Adipocyte (in vitro differentiated cells): ENCODE results near the gene KCNQ1OT1.

ENCODE experiments used
- DNase-seq: peaks from one replicate; pipeline ENCODE4 v3.0.0-alpha.2; 2015; ENCODE audit warnings: low read depth
- H3K27me3 ChIP-seq: replicated peaks from 2 replicates; pipeline ENCODE4 v1.7.0; 2013; ENCODE audit warnings: mild to moderate bottlenecking, low read length, moderate library complexity; ENCODE audit not compliant: control insufficient read depth, insufficient read depth
- H3K36me3 ChIP-seq: 2 replicates; pipeline ENCODE4 v1.7.0; 2013; ENCODE audit warnings: low read length, mild to moderate bottlenecking, moderate library complexity; ENCODE audit not compliant: control insufficient read depth, insufficient read depth, severe bottlenecking
- H3K4me1 ChIP-seq: 2 replicates; pipeline ENCODE4 v1.7.0; 2013; ENCODE audit warnings: mild to moderate bottlenecking, low read length, moderate library complexity; ENCODE audit not compliant: control insufficient read depth, insufficient read depth
- H3K4me3 ChIP-seq: 2 replicates; pipeline ENCODE4 v1.7.0; 2013; ENCODE audit warnings: mild to moderate bottlenecking, low read length, moderate library complexity
- H3K9ac ChIP-seq: 2 replicates; pipeline ENCODE4 v1.7.0; 2013; ENCODE audit warnings: mild to moderate bottlenecking, low read length, moderate library complexity
- H3K9me3 ChIP-seq: 2 replicates; pipeline ENCODE4 v1.7.0; 2013; ENCODE audit warnings: mild to moderate bottlenecking, low read length, moderate library complexity; ENCODE audit not compliant: control insufficient read depth

KCNQ1OT1 gene

GRCh38 chr11:2687782-2688191, 12.0 kb downstream of the KCNQ1OT1 start:
- no peak for DNase-seq
- Histone ChIP-seq H3K9ac (no peak overlapping the region), H3K36me3 (peaks cover 22% of the 10 kb centered on the region), H3K9me3 (no peaks in the 10 kb centered on the region), H3K4me1 (peaks cover 6% of the 10 kb centered on the region), H3K4me3 (no peak overlapping the region), H3K27me3 (no peaks in the 10 kb centered on the region)

GRCh38 chr11:2687223-2687530, 12.6 kb downstream of the KCNQ1OT1 start:
- DNase-seq = no peak
- Histone ChIP-seq H3K27me3 (no peaks in the 10 kb centered on the region), H3K36me3 (peaks cover 22% of the 10 kb centered on the region), H3K9ac (no peak overlapping the region), H3K4me3 (no peak overlapping the region), H3K9me3 (no peaks in the 10 kb centered on the region), H3K4me1 (peaks cover 6% of the 10 kb centered on the region)

GRCh38 chr11:2686360-2687222, 13.2 kb downstream of the KCNQ1OT1 start:
- H3K27me3 ChIP-seq = no peaks in the 10 kb centered on the region
- no peaks in the 10 kb centered on the region for H3K9me3 ChIP-seq
- H3K4me1 ChIP-seq = peaks cover 2% of the 10 kb centered on the region
- H3K4me3 ChIP-seq = no peak overlapping the region
- DNase-seq = no peak
- peaks cover 22% of the 10 kb centered on the region for H3K36me3 ChIP-seq
- no peak overlapping the region for H3K9ac ChIP-seq

- H3K4me3 ChIP-seq = no peak overlapping the region
- peaks cover 22% of the 10 kb centered on the region for H3K36me3 ChIP-seq
- no peaks in the 10 kb centered on the region for H3K9me3 ChIP-seq
- no peak for DNase-seq
- no peak overlapping the region for H3K9ac ChIP-seq
- no peaks in the 10 kb centered on the region for H3K27me3 ChIP-seq
- no peaks in the 10 kb centered on the region for H3K4me1 ChIP-seq
Measured at GRCh38 chr11:2685566-2686359, 14.0 kb downstream of the KCNQ1OT1 start.

- H3K4me3 ChIP-seq = no peak overlapping the region
Measured at GRCh38 chr11:2685051-2685450, 14.7 kb downstream of the KCNQ1OT1 start.

GRCh38 chr11:2684581-2684980, 15.2 kb downstream of the KCNQ1OT1 start:
- no peaks in the 10 kb centered on the region for H3K27me3 ChIP-seq
- no peaks in the 10 kb centered on the region for H3K9me3 ChIP-seq
- peaks cover 18% of the 10 kb centered on the region for H3K36me3 ChIP-seq
- no peak overlapping the region for H3K9ac ChIP-seq
- no peak for DNase-seq
- H3K4me1 ChIP-seq = no peaks in the 10 kb centered on the region
- H3K4me3 ChIP-seq = no peak overlapping the region

More at GRCh38 chr11:2685051-2685450, 14.7 kb downstream of the KCNQ1OT1 start:
- no peaks in the 10 kb centered on the region for H3K27me3 ChIP-seq
- DNase-seq = no peak
- H3K9ac ChIP-seq = no peak overlapping the region
- no peaks in the 10 kb centered on the region for H3K9me3 ChIP-seq
- no peaks in the 10 kb centered on the region for H3K4me1 ChIP-seq
- peaks cover 22% of the 10 kb centered on the region for H3K36me3 ChIP-seq

GRCh38 chr11:2683806-2684205, 16.0 kb downstream of the KCNQ1OT1 start:
- no peak for DNase-seq
- Histone ChIP-seq H3K4me1 (no peaks in the 10 kb centered on the region), H3K27me3 (no peaks in the 10 kb centered on the region), H3K9me3 (no peaks in the 10 kb centered on the region), H3K4me3 (no peak overlapping the region), H3K36me3 (peaks cover 12% of the 10 kb centered on the region), H3K9ac (no peak overlapping the region)

- Histone ChIP-seq H3K4me3 (no peak overlapping the region), H3K9me3 (no peaks in the 10 kb centered on the region), H3K4me1 (no peaks in the 10 kb centered on the region), H3K27me3 (no peaks in the 10 kb centered on the region), H3K36me3 (peaks cover 12% of the 10 kb centered on the region), H3K9ac (no peak overlapping the region)
- DNase-seq = no peak
Measured at GRCh38 chr11:2681408-2682145, 18.2 kb downstream of the KCNQ1OT1 start.

- no peak for DNase-seq
- H3K9ac ChIP-seq = no peak overlapping the region
- H3K36me3 ChIP-seq = peaks cover under 1% of the 10 kb centered on the region
- H3K9me3 ChIP-seq = no peaks in the 10 kb centered on the region
- H3K4me3 ChIP-seq = no peak overlapping the region
- H3K4me1 ChIP-seq = no peaks in the 10 kb centered on the region
- H3K27me3 ChIP-seq = no peaks in the 10 kb centered on the region
Measured at GRCh38 chr11:2679011-2679676, 20.6 kb downstream of the KCNQ1OT1 start.

GRCh38 chr11:2678396-2678795, 21.4 kb downstream of the KCNQ1OT1 start:
- H3K9me3 ChIP-seq = no peaks in the 10 kb centered on the region
- H3K27me3 ChIP-seq = no peaks in the 10 kb centered on the region
- DNase-seq = no peak
- no peak overlapping the region for H3K4me3 ChIP-seq
- H3K9ac ChIP-seq = no peak overlapping the region
- no peaks in the 10 kb centered on the region for H3K4me1 ChIP-seq
- no peaks in the 10 kb centered on the region for H3K36me3 ChIP-seq

- DNase-seq = no peak
- no peaks in the 10 kb centered on the region for H3K4me1 ChIP-seq
- H3K36me3 ChIP-seq = no peaks in the 10 kb centered on the region
- no peaks in the 10 kb centered on the region for H3K27me3 ChIP-seq
- no peak overlapping the region for H3K4me3 ChIP-seq
- H3K9me3 ChIP-seq = no peaks in the 10 kb centered on the region
- H3K9ac ChIP-seq = no peak overlapping the region
Measured at GRCh38 chr11:2677127-2677526, 22.7 kb downstream of the KCNQ1OT1 start.
